Stimulated activated CD8-positive, alpha-beta memory T cell treated with anti-CD3 and anti-CD28 coated beads, Interleukin-15, amount 100 ng/mL, for 48 hours (primary cell): ENCODE data around the gene ANKH.
"Not testable (repeated sequence)": the region's sequence is repeated elsewhere in the genome, so short reads cannot be mapped to it uniquely, and the experiment has no call there.

Source experiments
- DNase-seq, 2 donors: peaks; one replicate each; pipeline ENCODE4 v3.0.0-alpha.2; 2020; ENCODE audit warnings: low read depth in 2 of 2

ANKH gene

DNA sequence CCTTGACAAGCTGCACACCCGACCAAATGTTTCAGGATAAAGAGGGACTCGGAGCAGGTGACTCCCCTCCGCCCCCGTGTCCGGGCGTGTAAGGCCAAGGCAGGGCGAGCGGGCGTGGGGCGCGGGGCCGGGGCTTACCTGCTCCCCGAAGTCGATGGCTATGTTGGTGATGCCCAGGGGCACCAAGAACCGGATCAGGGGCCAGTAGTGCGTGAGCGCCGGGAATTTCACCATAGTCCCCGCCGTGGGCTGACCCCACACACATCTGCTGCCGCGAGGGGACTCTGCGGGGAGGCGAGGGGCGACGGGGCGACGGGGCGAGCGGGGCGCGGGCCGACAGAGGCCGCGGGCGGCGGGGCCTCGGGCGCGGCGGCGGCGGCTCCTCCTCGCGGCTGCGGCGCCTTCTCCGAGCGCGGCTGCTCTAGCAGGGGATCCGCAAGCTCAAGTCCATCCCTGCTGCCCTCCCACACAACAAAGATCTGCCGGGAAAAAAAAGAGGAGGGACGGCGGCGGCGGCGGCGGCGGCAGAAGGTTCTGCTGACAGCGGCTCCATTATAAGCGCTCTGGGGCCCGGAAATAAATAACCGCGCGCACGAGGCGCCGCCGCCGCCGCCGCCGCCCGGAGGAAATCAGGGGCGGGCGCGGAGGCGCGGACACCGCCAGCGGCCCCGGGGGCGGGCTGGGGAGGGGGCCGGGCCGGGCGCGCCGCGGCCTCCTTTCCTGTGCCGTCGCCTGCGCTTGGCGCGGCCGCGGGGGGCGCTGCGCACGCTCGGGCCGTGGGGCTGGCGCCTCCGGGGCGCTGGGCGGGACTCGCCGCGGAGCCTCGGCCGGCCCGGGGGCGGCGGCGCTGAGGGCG, at the start of gene ANKH:
TSS of gene ANKH (minus strand) at position 565 of the 856 bp plus-strand sequence. CDS start at position 234, 331 bp downstream.
- DNase-seq = peak; percentile 77 to 78

- DNase-seq = no peak
Observed at GRCh38 chr5:14920121-14920520, 48.5 kb upstream of the ANKH start.

- DNase-seq = not testable (repeated sequence)
Observed at GRCh38 chr5:14919106-14919505, 47.5 kb upstream of the ANKH start.

GRCh38 chr5:14917719-14918118, 46.1 kb upstream of the ANKH start:
- no peak for DNase-seq

GRCh38 chr5:14915291-14915952, 43.8 kb upstream of the ANKH start:
- DNase-seq = no peak

GRCh38 chr5:14914623-14915260, 43.2 kb upstream of the ANKH start:
- no peak for DNase-seq

GRCh38 chr5:14914193-14914592, 42.6 kb upstream of the ANKH start:
- no peak for DNase-seq

DNA sequence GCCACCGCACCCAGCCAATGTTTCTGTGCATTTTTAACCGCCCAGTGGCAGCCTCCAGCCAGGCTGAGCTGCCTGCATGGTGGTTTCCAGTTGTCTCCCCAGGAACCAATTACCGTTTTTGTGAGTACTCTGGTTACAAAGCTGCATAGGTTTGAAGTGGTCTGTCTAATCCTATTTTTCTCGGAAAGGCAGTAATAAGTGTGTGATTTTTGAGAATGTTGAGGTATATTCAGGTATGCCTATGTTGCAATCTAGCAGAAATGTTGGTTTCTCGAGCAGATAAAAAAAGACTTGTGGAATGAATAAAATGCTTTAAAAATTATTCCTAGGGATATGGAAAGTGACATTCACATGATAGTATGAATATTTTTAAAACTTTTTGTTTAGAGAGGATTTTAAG, 41.5 kb upstream of the ANKH start:
- DNase-seq = no peak

DNA sequence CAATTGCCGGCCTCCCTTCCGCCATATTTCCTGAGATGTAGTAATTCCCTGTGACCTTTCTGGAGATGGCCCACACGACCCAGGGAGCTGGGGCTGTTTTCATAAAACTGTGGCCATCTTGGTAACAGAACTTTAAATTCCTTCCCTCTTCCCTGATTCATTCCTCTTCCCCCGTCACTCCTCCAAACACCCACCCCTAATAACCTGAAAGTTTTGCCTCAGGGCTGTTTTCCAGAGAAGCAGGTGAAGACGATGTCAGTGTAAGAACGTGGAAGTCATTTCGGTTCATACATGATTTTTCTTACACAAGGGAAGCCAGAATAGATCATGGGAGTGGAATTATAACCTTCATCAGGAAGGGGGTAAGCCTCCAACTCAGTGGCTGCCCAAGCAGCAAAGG, 40.6 kb upstream of the ANKH start:
- no peak for DNase-seq

- no peak for DNase-seq
Observed at GRCh38 chr5:14909369-14909768, 37.8 kb upstream of the ANKH start.

GRCh38 chr5:14908172-14908571, 36.6 kb upstream of the ANKH start:
- DNase-seq = no peak

DNA sequence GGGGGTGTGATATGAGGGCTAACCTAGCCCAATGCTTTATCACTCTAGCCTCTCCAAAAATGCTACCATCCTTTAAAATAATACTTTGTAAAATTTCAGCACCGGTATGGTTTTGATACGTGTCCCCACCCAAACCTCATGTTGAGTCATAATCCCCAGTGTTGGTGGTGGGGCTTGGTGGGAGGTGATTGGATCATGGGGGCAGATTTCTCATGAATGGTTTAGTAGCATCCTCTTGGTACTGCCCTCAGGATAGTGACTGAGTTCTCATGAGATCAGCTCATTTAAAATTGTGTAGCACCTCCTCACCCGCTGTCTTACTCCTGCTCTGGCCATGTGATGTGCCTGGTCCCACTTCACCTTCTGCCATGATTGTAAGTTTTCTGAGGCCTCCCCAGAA, 35.0 kb upstream of the ANKH start:
- peak in 1 of 2 donors; percentile 15 for DNase-seq

DNA sequence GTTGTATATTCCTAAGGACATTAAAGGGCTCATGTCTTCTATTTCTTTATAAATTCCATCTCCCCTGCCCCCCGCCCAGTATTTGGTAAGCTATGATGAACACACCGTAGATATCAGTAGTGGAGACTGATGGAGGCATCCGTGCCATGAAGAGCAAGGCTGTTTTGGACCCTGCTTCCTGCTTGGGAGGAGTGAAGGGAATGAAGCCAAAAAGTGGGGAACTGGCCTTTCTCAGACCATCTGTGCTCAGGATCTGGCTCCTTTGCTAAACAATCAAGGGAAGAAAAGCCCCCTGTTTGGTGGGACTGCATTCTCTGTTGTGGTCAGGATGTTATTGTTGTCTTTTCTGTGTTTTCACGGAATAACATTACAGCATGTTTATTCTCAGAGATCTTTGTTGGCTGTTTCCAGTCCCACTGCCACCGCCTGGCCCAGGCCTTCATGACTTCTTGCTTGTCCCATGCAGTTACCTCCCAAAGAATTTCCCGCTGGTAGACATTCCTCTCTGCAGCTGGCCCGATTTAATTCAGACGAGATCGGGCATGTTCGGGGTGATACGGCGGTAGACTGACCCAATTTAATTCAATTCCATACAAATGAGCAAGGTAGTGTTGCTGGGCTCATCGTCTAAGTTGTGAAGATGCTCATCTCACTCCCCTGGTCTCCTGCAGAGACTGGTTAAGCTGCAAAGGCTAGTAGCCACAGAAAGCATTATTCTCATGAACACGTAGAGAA, 31.4 kb upstream of the ANKH start:
- DNase-seq = no peak

DNA sequence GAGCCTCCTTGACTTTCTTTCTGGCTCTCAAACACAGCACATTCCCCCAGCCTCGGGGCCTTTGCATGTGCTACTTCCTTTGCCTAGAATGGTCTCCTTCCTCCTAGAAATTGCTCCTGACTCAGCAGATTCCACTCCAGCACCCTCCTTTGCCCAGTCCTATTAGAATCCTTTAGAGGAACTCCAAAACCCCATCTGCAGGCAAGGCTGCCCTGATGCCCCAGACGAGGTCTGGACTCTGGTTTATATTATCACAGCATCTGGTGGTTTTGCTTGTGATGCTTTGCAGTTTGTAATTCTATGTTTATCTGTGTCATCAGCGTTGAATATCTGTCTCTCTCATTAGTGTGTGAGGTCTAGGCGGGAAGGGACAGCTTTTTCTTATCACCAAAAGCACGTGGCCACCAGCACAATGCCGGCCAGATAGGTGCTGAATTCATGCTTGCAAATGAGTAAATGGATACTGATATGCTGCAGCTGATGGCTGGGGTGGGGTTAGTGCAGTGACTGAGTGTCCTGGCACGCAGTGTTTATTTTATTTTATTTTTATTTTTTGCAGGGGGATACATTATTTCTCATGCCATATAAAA, 30.0 kb upstream of the ANKH start:
- no peak for DNase-seq

- DNase-seq = no peak
Observed at GRCh38 chr5:14900693-14901461, 29.3 kb upstream of the ANKH start.

GRCh38 chr5:14896131-14896530, 24.6 kb upstream of the ANKH start:
- DNase-seq = no peak

- no peak for DNase-seq
Observed at GRCh38 chr5:14895301-14895700, 23.7 kb upstream of the ANKH start.

DNA sequence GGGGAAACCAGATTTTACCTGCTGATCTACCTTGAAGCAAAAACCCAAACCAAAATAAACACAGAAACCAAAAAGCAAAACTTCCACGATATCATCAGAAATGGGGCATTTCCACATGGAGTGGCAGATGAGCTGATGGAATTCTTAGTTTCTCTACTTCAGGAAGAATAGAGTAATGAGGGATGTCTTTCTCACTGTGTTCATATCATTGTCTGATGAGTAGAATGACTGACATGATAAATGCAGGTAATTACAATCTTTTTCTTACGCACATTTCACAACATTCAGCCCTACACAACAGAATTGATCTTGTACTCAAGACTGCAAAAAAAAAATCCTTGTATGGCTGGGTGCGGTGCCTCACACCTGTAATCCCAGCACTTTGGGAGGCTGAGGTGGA, 23.2 kb upstream of the ANKH start:
- no peak for DNase-seq

GRCh38 chr5:14893381-14893780, 21.8 kb upstream of the ANKH start:
- no peak for DNase-seq

GRCh38 chr5:14890846-14891245, 19.3 kb upstream of the ANKH start:
- no peak for DNase-seq

DNA sequence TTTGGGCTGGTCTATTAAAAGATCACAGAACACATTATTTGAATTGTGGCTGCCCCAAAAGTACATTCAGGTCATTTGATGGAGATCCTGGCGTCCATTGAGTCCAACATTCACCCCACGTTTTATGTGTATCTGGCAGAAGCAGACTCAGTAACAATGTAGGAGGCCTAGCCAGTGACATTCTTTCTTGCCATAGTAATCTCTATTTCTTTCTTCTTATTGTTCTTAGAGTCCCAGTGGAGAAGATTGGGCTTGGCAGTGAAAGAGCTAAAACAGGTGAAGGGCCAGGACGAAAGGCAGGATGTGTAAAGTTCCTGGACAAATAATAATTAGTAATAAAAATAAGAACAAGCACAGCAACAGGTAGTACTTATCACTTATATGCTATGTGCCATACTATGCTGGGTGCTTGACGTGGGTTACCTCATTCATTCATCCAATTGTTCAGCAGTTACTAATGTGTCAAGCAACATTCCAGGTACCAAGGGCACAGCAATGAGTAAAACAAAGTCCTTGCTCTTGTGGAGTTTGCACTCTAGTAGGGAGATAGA, 12.6 kb upstream of the ANKH start:
- DNase-seq = no peak
